ENCODE data around the gene ACKR3.
A peak's percentile ranks its signal among the peaks of the same experiment; 100 is the strongest.

ACKR3 gene

DNA sequence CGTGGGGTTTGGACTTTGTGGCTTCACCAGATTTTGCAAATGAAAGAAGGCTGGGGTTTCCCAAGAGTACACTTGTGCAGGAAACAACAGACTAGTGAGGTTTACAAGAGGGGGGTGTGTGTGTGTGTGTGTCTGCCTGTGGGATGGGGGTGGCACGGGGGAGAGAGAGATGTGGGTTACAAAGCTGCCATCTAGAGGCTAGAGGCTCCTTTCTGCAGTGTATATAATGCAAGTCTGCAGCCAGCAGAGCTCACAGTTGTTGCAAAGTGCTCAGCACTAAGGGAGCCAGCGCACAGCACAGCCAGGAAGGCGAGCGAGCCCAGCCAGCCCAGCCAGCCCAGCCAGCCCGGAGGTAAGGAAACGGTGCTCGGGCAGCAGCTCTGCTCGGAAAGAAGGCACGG lies at the start of gene ACKR3:
TSS of gene ACKR3 (plus strand) at position 253 of the 401 bp plus-strand sequence. CDS start 10,641 bp downstream, outside the sequence.
- peak; percentile 61 for DNase-seq

DNA sequence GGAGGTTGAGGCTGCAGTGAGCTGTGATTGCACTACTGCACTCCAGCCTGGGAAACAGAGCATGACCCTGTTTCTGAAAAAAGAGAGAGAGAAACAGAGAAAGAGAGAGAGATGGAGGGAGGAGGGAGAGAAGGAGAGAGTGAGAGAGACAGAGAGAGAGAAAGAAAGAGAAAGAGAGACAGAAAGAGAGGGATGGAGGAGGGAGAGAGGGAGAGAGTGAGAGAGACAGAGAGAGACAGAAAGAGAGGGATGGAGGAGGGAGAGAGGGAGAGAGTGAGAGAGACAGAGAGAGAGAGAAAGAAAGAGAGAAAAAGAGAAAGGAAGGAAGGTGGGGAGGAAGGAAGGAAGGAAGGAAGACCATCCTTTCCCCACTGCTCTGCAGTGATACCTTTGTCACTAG lies 48.1 kb upstream of the ACKR3 start:
- DNase-seq, result no peak

DNA sequence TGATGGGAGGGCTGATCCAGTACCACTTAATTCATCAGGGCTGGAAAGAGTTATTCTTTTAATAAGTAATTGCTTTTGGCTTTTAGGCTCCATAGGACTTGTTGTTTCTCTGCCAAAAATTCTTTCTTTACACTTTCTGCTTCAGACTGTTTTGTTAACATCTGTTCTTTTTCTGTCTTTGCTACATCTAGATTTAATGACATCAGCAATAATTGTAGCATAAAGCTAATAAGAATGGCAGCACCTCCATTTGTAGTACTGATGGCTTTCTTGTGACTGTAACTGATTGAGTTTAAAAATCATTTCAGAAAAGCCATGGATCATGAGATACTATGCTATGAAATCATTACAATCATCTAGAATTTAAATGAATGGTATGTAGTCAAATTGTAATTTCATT lies 46.4 kb upstream of the ACKR3 start:
- no peak for DNase-seq

DNA sequence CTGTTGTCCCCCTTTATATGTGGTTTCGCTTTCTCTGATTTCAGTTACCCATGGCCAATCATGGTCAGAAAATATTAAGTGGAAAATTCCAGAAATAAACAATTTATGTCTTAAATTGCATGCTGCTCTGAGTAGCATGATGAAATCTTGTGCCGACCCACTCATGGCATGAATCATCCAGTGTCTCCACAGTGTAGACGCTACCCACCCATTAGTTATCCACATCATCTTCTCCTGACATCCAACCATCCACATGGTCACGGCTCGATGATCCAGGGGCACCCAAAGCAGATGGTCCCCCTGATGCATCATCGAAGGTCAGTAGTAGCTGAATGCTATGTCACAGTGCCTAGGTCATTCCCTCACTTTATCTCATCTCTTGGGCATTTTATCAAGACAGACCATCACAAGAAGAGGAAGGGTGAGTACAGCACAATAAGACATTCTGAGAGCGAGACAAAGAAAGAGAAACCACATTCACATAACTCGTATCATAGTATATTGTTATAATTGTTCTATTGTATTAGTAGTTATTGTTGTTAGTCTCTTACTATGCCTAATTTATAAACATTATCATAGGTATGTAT lies 44.1 kb upstream of the ACKR3 start:
- DNase-seq, result no peak

DNA sequence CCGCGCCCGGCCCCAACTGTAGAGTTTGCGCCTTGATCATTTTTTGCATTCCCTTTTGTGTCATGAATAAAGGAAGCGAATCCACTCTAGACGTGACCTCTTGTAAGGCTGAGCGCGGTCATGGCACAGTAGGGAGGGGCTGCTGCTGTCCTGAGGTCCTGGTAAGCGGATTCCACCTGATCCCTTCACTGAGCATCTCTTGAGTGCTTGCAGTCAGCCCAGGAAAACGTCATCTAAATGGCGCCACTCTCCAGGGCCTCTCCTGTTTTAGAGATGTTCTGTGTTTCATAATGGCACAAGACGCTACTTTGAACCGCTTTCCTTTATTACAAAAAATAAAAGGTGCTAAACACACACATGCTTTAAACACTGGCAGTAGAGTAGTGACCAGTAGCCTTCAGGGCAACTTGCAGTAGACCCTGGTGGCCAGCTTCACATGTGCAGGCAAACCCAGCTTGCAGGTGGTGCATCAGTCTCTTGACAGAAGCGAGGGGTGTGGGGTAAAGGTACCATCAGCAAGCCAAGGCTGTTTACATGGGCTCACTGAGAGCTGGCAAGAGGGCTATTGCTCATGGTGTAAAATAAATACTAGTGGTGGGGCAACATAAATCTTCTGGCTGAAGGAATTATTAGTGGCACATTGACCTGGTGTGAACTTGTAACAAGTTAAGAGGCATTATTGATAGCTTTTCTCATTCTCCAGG lies 43.0 kb upstream of the ACKR3 start:
- no peak for DNase-seq

DNA sequence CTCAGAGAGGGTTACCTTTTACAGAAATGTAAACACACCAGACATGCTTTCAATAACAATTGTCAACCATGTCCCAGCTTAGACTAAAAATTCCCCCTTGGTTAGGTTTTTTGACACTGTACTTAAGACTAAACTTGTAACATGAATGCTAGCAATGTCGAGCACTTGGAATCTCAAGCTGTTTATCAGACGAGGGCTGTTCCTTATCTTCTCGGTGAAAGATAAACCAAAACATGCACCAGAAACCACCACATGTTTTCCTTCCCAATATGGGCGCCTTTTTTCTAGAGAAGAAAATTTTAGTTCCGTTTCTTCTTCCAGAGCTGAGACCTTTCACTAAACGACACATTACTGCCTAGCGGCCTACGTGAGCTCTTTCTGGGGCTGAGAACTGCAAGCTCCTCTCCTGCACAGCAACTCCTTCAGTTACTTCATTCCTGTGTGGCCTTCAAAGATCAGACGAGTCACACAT lies 42.4 kb upstream of the ACKR3 start:
- no peak for DNase-seq

DNA sequence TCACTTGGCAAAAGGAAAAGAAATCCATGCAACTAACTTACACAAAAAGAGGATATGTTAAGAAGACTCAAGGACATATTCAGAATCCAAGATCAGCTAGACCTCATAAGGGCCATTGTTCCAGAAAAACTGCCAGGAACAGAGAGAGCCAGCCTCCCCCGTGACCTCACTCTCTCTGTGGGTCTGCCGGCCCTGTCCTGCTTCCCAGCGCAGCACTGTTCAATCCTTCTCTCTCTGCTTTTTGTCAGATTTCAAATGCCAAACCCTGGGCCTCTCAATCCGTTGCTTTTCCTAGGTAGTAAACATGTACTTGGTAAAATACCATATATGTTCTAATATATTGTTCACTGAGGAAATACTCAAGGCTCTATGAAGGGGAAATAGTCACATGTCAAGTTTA lies 40.0 kb upstream of the ACKR3 start:
- DNase-seq, result no peak

DNA sequence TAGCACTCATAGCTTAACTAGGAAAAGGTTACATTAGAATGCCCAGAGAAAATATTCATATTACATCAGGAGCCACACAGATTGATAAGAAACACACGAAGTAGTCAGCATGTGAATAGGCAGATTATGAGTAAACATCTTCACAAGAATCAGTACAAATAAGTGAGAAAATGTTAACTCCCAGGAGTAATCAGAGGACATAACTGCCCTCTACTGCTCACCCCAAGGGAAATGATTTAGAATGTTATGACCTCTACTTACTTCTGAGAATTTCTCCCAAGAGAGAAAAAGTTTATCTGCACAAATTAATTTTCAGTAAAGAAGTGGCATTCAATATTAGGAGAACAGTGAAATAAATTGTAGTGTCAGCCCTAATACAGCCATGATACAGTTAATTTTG lies 39.1 kb upstream of the ACKR3 start:
- DNase-seq, result no peak

DNA sequence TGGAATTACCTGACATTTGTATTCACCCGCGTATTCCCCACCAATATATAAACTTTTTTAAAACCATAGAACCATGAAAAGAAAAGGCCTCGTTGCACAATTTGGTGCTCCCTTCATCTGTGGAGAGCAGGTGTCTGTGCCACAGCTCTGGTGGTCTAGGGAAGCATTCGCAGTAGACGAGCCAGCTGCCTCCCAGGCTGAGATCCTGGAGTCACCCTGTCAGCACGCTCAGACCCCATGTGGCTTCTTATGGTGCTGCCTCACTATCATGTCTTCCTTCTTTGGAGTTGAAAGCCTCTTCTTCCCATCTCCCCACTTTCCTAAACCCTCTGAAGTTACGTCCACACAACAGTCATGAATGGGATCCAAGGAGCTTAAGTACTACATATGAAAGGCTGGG lies 38.4 kb upstream of the ACKR3 start:
- DNase-seq, result no peak

DNA sequence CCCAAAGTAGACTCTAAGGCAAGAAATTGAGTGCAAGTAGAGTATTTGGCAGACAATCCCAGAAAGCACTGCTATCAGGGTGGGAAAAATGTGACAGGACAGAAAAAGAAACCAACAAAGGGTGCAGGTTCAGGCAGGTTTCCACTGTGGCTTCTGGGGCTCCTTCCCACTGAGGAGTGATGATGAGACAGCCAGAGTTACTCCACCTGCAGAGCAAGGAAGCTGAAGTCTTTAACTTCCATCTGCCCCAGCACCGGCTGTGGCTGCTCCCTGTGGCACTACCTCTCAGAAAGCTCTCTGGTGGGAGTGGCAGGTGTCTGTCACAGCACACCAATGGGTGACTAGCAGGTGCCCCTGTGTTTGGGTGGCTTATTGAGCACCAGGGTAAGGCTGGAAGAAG lies 37.6 kb upstream of the ACKR3 start:
- DNase-seq, result no peak

DNA sequence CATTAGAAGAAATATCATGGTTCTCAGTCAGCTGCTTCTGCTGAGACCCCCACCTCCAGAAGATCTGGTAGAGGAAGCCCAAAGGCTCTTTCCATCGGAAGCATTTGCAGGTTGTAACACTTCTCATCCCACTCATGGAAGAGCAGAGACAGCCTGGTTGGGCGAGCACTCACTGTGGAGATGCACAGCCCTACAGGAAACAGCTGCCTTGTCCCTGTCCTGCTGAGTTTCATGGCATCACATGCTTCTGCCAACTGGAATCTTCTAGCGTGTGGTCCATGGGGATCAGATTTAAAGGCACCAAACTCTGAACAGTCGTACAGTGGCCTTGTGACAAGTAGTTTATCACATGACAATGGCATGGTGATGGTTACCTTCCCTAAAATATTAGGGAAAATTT lies 36.3 kb upstream of the ACKR3 start:
- DNase-seq, result no peak

DNA sequence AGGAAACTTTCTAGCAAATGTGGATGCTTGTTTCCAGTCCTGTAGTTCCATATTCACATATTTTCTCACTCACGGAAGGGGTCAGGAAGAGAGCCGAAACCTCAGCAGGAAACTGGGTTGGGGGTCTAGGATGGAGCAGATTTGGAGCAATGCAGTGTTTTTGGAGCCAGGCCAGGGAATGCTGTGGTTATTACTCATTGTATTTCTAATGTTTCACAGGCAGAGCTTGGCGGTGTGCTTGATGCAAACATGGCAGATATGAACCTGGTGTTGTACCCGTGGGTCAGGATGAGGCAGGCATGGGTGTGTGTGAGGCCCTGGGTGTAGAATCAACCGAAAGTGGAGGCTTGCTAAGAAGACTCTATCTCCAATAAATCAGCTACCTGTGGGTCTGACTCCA lies 34.6 kb upstream of the ACKR3 start:
- no peak for DNase-seq

DNA sequence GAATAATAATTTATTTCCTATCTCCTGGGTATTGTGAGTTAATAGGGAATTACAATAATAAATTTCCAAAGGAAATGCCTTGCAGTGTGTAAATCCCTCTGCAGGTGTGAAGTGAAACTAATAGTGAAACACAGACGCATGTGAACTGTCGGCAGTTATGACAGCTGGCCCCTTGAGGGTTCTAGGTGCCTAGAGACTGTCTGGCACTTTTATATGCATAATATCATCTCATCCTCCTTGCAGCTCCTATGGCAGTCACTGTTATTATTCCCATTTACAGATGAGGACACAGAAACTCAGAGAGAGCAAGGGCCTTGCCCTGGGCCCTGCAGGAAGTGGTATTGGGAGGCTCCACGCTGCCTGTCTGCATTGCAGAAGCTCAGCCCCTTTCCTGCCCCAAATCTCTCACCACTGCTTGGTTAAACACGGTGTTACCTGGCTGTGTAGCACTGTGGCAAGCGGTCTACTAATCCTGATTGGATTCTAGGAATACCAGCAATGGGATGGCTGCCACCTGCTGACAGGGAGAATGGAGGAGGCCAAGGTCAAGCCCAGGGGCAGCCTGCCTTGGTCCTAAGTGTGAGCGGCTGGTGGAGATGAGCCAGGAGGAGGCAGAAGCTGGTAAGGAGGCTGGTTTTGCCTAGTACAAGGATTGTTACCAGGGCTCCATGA lies 32.8 kb upstream of the ACKR3 start:
- DNase-seq, result peak; percentile 55

DNA sequence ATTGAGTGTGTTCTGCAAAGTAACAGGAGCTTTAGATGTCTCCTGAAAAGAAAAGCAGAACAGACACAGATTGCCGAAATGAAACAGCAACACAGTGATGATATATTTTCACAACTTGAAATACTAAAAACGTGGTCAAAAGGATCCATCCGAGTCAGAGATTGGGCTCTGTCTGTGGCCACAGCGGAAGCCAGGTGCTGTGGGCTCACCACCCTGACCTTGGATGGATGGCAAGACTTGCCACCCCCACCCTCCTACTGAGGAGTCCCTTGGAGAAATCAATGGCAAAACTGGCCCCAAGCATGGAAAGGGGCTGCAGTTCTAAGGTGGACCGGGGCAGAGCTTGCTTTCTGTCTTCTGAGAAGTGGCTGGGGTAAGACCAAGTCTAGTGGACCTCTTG lies 31.4 kb upstream of the ACKR3 start:
- no peak for DNase-seq

DNA sequence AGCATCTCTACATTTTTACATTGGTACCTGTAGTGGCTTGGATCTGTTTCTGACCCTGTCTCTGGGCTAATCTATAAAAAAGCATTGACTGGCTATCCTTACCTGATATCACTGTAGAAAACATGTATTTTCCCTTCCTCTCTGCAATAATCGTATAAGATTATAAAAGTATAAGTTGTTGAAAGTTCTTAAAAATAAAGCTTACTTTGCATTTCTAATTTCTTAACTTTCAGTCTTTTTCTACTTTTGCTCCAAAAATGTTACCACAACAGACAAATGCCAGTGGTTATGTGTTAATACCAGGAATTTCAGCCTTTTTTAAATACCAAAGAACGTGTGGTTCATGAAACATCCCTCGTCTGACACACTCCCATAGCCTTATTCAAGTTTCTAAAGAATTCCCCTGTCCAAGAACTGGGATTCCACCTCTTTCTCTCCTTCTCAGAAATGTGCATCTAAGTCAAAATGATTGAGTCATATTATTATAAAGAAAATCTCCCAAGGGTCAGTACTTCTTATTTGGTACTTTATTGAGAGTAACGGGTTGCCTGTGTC lies 28.5 kb upstream of the ACKR3 start:
- no peak for DNase-seq

DNA sequence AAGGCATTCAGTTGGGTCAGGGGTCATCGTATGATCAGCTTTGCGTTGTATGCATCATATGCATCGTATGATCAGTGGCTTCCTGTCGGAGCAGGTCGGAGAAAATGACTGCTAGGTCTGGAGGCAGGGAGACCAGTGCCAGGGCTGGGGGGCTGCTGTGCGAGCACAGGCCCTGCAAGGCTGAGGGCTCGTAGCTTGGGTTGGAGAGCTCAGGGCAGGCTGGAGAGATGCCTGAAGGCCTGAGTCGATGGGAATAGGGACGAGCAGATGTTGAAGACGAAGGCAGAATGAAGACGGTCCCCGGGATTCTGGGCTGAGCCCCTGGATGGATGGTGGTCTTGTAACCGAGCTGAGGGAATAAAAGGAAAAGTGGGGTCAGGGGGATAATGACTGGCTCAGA lies 25.3 kb upstream of the ACKR3 start:
- DNase-seq, result no peak

DNA sequence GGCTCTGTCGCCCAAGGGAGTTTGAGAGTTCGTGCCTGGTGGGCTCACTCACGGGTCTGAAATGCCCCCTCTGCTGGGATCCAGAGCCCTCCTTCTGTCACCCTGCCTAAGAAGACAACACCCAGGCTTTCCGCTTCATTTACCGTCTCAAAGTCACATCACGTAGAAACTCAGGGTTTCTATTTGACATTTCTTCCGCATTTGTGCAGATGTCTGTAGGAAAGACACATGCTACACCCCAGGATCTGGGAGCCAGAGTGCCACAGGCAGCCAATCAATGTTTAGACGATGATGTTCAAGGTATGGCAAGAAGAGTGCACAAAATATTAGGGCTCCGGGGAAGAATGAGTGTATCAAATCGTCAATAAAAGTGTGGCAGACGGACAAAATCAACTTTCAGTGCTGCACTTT lies 24.4 kb upstream of the ACKR3 start:
- no peak for DNase-seq

DNA sequence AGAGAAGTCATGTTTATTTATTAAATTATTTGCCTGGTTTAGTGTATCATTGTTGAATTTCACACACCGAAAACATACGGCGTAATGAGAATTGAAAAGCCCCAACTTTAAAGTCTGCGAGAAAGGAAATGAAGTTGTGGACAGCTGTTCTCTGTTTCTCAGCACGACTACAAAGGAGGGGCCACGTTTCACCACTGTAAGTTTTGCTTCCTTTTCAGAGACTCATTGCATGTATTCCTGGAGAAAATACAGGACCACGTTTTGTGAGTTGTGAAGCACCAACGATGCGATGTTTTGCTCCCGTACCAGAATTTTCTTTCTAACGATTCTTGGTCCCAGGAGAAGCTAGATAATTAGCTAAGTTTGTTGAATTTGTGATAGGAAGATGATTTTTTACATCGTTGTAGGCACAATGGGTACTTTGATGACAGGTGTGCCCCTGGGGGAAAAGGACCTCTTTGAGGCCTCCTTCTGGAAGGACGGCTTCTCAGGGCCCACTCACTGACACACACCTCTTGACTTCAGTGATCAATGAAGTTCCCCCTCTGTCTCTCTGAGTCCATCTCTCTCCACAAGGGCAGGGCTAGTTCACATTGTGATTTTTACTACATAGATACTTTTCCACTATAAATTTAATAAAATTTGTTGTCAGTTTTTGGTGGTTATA lies 23.7 kb upstream of the ACKR3 start:
- DNase-seq, result no peak

DNA sequence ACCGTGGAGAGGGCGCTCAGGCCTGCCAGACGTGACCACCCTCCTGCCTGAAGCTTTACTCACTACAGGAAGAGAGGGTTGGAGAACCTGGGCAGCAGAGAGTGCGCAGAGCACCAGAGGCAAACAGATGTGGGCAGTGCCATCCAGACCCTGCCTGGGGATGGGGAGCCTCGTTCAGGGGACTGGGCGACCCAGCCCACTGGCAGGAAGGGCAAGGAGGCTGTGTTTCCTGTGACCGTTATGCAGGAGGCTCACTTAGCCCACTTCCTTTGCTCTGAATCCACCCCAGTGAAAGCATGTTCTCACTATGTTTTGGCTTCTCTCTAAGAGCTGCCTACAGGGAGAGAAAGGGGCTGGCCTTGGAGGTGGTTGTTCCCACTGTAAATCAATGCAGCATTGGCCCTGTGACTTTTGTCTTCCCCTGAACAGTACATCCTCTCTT lies 23.0 kb upstream of the ACKR3 start:
- DNase-seq, result peak; percentile 36

DNA sequence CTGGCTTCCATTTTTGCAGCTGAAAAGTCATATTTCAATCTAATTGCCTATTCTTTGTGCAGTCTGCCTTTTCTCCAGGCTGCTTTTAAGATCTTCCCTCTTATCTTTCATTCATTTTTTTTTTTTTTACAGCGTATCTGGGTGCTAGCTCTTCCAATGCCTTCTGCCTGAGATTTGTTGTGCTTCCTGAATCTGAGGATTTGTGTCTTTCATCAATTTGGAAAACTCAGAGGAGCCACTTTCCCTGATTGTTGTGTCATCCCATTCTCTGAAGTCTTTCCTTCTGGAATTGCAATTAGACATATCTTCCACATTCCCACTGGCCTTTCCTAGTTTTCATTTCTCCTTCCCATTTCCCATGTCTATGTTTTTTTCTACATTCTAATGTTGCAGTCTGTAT lies 21.9 kb upstream of the ACKR3 start:
- DNase-seq, result no peak

DNA sequence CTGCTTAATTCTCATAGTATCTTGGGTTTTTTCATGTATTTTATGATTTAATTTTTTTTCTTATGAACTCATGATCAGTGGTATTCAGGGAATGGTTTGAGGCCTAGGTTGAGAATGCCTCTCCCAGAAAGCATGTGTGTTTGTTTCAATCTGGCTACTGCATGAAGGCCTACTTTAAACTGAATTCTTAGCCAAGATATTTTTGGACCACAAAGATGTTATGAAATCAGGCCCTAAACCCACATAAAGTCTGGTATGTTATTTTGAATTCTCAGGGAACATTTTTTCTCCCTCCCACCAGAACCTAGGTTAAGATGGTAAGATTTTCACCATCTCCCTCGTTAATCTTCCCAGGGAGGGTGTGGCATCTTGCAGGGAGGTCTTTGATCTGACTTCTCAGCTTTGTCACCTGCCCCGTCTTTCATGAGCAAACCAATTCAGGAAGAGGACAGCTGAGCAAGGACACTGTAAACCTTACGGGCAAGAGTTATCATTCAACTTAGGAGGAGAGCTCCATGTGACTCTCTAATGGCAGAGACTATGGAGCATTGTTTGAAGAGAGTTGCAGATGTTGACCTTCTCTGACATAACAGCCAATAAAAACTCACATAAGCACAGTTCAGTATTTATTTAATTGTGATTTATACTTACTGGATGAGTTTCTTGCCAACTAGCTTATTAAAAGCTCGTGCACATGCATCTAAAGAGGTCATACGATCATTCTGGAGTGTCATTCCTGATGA lies 21.3 kb upstream of the ACKR3 start:
- no peak for DNase-seq

DNA sequence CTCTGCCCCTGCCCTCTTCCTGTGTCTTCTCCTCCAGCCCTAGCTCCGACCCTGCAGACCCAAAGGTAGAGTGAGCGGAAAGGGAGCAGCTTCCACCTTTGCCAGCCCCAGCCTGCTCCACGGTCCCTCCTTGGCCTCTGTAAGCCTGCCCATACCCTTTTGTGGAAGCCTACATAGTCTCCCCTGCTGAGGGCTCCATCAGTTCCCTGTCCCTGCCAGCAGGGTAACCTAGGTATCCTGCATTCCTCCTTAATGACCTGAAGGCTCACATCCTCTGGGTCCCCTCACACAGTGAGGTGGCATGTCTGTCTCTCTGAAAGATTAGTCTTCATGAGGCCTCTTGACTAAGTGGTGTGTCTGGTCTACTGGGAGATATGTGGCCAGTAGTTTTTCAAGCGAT lies 20.5 kb upstream of the ACKR3 start:
- no peak for DNase-seq

DNA sequence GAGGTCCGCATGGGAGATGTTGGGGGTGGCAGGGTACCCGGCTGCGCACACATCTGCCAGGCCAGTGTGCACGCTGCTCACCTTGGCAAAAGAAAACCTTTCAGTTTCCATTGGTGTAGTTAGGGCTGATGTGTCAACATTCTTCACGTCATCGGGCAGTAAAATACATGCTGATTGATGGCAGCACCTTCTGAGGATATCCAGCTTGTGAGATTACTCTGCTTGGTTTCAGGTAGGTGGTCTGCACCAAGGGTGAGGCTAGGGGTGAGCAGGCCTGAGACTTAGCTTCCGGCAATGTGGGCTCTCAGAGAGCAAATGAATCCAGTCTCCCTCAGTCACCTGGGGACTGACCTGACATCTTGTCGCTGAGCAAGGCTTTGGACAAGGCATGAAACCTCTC lies 19.3 kb upstream of the ACKR3 start:
- DNase-seq, result no peak

Measured in activated T-cell treated with anti-CD3 and anti-CD28 coated beads, Interleukin-2, amount 50 U/mL, for 1 hour (primary cell).